Kidney glomerular epithelial cell (primary cell): ENCODE results near the gene OVCA2.
"Not testable (repeated sequence)": the region's sequence is repeated elsewhere in the genome, so short reads cannot be mapped to it uniquely, and the experiment has no call there.

Experiments
- DNase-seq: peaks from one replicate; lab custom pipeline; 2025; lab: John Stamatoyannopoulos, UW

OVCA2 gene

DNA sequence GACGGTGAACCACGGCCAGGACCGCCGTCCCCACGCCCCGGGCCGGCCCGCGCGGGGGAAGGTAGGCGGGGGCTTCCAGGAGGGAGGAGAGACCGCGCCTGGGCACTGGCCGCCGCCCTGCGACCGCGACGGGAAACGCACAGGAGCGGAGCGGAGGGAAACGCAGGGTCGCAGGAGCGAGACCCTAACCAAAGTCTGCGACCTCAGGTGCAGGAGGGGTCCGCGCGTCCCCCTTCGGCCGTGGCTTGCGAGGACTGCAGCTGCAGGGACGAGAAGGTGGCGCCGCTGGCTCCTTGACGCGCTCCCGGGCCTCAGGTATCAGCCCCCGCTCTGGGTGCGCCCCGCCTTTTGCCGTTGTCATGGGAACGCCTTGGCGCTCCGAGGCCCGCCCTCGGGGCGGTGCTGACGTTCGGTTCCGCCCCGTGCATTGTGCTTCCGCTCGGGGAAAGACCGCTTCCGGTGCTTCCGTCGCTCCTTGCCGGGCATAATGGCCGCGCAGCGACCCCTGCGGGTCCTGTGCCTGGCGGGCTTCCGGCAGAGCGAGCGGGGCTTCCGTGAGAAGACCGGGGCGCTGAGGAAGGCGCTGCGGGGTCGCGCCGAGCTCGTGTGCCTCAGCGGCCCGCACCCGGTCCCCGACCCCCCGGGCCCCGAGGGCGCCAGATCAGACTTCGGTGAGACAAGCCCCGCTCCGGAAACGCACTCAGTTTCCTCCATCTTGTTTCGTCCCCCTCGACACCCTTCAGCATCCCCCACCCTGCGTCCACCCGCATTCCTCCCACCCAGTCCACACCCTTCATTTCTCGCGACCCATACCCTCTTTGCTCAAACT, at the start of gene OVCA2:
Gene OVCA2, plus strand, starts transcription at position 462 of the 829 bp plus-strand sequence. Its CDS starts 26 bp downstream, at position 488.
- DNase-seq: peak; percentile 90

DNA sequence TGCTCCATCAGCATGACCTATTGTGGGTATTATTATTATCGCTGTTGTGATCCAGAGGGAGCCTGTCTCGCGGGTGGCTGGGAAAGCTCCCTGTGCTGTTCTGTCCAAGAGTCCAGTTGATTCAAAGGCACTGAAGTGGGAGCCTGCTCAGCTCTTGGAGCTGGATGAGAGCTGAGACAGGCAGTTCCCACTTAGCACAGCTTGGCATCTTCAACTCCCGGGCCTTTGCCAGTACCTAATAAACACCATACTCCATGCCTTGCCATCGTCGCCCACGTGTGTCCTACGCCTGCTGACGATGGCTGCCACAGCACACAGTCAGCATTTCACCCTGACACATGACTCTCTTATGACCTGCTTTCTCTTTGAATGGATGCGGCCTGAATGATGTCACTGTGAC, 49.3 kb upstream of the OVCA2 start:
- no peak for DNase-seq

- no peak for DNase-seq
These were observed 47.1 kb upstream of the OVCA2 start for GRCh38 chr17:1994707-1995106.

GRCh38 chr17:1995321-1995892, 46.4 kb upstream of the OVCA2 start:
- no peak for DNase-seq

DNA sequence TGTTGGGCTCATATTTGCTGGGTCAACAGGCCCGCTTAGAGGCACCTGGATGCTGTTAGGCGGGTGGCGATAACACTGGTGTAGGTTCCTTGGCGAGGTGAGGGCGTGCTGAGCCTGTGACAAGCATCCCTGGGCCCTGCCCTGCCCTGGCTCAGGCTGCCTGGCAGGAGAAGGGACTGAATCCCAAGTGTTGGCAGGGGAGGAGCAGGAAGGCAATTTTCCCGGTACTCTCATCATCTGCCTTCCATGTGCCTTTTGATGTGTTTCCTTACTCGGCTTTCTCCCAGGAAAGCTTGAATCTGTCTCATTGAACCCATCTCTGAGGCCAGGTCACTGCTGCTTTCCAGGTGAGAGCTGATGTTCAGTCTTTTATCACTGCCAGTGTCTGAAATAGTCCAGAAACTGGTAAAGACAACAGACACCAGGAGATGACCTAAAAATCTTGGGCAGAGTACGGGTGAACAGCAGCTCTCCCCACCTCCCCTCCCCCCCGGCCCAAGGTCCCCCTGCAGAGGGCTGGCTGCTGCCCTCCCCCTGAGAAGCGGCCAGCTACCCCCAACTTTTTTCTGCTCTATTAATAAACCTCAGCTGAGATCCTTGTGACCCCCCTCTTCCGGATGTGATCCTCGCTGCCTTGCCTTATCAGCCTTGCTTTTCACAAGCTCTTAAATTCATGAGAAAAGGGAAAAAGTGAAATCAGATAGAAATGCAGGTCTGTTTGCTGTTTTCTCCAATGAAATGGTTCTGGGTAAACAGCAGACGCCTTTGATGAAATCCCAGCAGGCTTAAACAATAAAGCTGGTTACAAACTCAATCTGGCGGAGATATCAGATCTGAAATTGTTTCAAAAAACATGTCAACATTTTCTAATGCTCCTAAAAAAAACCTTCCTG, 45.7 kb upstream of the OVCA2 start:
- no peak for DNase-seq

DNA sequence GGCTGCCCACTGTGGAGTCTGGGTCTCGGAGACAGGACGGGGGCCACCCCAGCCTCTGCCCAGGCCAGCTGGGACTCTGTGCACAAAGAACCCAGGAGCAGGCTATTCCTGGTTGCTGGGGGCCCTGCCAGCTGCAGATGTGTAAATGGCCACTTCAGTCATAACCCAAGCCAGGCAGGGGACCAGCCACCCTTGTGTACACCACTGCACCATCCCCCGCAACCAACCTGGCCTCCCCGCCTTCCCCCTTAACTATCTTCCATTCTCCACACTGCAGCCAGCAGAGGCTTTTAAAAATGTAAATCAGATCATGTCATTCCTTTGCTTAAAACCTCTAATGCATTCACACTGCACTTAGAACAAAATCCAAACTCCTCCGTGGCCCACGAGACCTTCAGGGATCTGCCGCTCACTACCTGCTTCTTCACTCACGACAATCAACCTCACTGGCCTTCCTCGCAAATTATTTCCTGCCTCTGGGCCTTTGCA, 45.0 kb upstream of the OVCA2 start:
- no peak for DNase-seq

DNA sequence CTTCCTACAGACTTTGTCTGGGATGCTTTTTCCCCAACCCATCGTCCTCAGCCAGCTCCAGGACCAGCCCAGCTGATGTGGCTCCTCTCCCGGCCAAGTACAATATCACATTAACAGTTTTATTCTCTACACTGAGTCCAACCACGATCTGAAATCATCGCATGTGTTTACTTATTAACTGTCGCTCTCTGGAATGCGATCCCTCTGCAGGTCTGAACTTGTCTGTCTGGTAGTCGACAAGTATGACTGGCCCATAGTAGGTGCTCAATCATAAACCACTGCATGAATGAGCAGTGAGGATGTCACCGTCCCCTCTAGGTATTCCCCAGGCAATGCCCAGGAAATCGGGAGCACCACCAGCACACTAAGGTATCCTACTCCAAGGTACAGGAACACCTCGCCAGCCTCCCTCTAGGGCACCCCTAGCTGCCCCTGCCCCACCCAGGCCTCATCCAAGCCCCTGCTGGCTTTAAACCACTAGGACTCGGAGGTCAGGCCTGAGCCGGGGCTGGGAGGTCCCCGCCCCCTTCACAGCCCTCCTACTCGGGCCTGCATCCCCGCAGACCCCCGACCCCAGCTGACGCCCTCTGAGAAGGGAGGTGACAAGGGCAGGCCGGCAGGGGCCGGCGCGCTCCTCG, 44.4 kb upstream of the OVCA2 start:
- DNase-seq: peak; percentile 30

DNA sequence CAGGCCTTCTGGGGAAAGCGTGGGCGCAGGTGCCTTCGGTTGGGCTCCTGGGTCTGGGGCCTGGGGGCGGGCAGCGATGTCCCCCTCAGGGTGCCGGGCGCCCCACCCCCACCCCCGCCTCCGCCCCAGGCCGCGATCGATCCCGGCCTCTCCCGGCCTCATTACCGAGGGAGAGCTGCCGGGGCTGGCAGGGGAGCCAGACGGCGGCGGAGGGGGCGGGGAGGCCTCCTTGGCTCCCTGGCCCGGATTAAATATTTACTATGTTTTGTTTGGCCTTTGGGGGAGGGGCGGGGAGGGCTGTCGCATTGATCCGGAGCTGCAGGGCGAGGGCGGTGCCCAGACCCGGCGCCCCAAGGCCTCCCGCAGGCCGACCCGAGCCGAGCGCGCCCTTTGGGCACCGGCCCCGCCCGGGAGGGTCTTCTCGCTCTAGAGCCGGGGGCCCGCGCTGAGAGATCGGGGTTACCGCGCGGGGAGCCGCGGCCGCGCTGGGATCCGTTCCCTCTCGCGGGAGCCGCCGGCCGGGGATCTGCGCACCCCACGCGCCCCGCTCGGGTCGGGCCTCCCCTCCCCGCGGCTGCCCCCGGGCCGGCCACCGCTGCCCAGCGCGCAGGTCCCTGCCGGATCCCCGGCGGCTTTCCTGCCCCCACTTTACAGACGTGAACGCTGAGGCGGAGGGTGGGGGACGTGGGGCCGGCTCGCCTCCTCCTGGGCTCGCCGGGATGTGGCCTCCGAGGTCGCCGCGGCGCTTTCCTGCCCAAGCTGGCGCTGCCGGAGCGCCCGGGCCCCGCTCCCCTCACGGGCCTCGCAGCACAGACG, 43.7 kb upstream of the OVCA2 start:
- DNase-seq: no peak

- DNase-seq: no peak
These were observed 42.1 kb upstream of the OVCA2 start for GRCh38 chr17:1999557-2000251.

DNA sequence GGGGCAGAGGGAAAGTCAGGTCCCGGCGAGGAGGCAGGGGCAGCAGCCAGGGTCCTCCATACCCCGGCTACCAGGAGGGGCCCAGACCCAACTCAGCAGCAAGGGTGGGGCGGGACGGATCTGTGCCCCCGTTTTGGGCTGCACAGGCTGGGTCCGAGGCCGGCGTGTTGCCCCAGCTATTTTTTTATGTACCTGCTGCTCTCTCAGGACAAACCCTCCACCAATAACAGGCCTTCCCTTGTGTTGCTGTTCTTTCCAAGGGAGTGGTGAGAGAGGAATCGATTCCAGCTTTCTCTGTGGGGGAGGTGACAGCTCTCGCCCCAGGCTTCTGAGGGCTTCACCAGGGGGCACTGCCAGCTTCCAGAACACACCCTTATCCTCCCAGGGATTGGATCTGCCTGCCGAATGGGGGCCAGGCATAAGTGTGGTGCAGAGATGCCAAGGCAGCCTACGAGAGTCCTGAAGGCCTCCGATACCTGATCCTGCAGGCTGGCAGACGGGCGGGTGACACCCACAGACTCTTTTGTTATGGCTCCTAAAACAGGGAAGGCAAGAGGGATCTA, 39.0 kb upstream of the OVCA2 start:
- no peak for DNase-seq

DNA sequence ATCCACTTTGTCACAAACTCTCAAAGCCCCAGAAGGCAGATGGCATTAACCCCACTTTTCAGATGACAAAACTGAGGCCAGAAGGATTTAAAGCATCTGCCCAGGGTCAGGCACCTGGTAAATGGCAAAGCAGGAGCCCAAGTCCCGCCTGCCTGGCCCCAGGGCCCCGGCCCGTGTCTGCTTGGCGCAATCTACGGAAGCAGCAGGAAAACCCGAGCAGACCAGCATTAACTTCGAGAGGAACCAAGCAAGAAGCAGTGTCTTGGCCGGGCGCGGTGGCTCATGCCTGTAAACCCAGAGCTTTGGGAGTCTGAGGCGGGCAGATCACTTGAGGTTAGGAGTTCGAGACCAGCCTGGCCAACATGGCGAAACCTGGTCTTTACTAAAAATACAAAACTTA, 38.3 kb upstream of the OVCA2 start:
- DNase-seq: no peak

GRCh38 chr17:2004435-2004952, 37.3 kb upstream of the OVCA2 start:
- no peak for DNase-seq

DNA sequence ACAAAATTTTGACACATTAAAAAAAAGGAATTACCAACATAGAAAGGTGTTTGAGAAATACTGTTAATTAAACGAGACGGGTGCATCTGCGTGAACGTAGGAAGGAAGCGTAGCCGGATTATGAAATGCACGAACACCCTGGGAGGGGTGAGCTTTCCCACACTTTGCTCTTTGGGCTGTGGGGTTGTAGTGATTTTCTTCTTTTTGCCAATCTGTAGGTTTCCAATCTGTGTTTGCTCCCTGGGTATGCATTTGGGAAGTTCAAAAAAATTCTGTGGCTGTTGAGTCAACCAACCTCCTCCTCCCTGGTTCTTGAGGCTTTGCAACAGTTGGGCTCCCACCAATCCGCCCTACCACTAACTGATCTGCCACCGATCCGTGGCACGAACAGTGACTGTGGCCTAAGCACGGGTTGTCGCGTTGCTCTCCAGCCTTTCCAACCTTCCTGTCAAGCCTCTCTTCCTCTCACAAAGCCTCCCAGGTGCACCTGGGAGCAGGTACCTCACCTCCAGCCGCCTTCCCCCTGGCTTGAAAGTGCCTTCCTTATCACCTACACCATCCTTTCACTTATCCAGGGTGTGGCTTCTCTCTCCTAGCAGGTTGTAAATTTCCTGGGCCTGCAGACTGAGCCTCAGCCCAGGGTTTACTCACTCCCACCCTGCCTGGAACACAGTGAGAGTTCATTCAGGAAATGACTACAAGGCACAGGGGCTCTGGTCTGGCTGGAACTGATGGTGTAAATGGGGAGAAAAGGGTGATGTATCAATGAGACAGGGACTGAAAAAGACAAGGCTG, 33.3 kb upstream of the OVCA2 start:
- no peak for DNase-seq

DNA sequence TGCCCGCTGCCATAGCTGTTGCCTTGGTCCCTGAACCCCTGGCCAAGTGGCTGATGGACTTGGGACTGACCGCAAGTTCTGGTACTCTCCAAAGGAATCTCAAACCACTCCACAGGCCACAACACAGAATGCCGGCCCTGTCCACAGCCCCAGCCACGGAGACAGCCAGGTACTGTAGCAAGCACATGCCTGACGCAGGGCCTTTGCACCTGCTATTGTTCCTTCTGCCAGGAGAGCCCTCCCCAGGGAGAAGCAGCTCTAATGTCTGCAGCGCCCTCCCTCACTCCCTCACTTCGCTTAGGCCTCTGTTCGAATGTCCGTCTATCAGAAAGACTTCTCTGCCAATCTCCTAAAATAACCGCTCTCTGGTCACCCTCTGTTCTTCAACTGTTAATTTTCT, 32.1 kb upstream of the OVCA2 start:
- no peak for DNase-seq

- DNase-seq: no peak
These were observed 30.1 kb upstream of the OVCA2 start for GRCh38 chr17:2011411-2012371.

DNA sequence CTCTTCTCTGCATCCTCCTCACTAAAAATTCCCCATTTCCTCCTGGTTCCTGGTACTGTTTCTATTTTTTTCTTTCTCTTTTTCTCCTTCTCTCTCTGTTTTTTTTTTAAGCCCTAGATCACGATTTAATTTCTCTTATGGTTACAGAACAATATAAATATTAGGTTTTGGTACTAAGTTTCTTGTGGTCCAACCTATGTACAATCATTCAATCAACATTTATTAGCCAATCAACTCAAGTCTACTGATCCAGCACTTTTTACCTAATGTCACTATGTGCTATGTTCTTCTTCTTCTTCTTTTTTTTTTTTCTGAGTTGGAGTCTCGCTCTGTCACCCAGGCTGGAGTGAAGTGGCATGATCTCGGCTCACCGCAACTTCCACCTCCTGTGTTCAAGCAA, 29.3 kb upstream of the OVCA2 start:
- DNase-seq: no peak

DNA sequence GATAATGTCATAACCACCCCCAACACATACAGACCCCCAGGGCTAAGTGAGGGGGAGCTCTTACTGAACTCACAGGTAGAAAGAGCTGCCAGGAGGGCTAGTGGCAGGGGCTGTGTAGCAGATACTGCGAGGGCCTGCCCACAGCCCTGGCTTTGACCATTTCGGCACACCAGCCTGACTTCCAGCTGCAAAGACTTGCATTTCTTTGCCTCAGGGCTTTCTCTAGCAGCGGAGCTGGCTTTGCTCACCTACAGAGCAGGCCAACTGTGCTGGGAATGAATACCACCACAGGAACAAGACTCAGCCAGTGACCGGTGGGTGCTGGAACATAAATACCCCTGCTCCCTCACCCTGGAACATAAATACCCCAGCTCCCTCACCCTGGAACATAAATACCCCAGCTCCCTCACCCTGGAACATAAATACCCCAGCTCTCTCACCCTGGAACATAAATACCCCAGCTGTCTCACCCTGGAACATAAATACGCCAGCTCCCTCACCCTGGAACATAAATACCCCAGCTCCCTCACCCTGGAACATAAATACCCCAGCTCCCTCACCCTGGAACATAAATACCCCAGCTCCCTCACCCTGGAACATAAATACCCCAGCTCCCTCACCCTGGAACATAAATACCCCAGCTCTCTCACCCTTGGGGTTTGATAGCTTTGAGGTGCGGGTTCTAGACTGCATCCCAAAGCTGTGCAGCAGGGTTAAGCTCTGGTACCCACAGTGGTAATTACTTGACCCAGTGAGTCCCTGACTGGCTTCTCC, 28.4 kb upstream of the OVCA2 start:
- not testable (repeated sequence) for DNase-seq
